HEK293 (cell line): Measurements from ENCODE around the gene DMD.

Experiments
- CTCF ChIA-PET: fragments of 350-600 bp; formaldehyde crosslinking; extraction: SDS; loops from one replicate; lab custom pipeline; 2021; ENCODE audit warnings: antibody characterized with exemption; lab: Yijun Ruan, JAX
- POLR2A ChIA-PET: fragments of 300-600 bp; formaldehyde crosslinking; extraction: SDS; loops from one replicate; lab custom pipeline; 2020; ENCODE audit warnings: antibody characterized with exemption, inconsistent platforms; lab: Yijun Ruan, JAX
- H3K27ac ChIP-seq: fragments of 200-500 bp; sonication (Bioruptor generic); 2 replicates; pipeline ENCODE4 v1.5.1; 2014; ENCODE audit warnings: low read depth, low read length, control low read depth, inconsistent platforms; ENCODE audit errors: extremely low read depth
- H3K36me3 ChIP-seq, 2 experiments: fragments of 200-500 bp in 1 of 2; sonication (Bioruptor generic) in 1 of 2; 1 replicate in 1 of 2; 2 replicates in 1 of 2; pipeline ENCODE4 v1.5.1; 2014 to 2017; ENCODE audit warnings: inconsistent platforms in 2 of 2, low read length in 2 of 2; ENCODE audit not compliant: control insufficient read depth in 2 of 2, insufficient read depth in 1 of 2
- H3K4me1 ChIP-seq: fragments of 200-500 bp; sonication (Bioruptor generic); 2 replicates; pipeline ENCODE4 v1.5.1; 2014; ENCODE audit warnings: mild to moderate bottlenecking, low read length, inconsistent platforms; ENCODE audit not compliant: control insufficient read depth, insufficient read depth
- H3K4me3 ChIP-seq: 2 replicates; pipeline ENCODE4 v1.5.1; 2011; ENCODE audit warnings: low read depth, mild to moderate bottlenecking, control low read depth, low read length, moderate library complexity
- H3K9me3 ChIP-seq: fragments of 200-500 bp; sonication (Bioruptor generic); 2 replicates; pipeline ENCODE4 v1.5.1; 2014; ENCODE audit warnings: low read depth, low read length, inconsistent platforms; ENCODE audit not compliant: control insufficient read depth, insufficient read depth
- BCL11A ChIP-seq: fragments of 450-650 bp; formaldehyde crosslinking; IDR thresholded peaks from 2 replicates; pipeline ENCODE4 v1.5.1; 2016; ENCODE audit warnings: low read depth, missing biosample characterization, missing genetic modification characterization
- GLI2 ChIP-seq: fragments of 450-650 bp; formaldehyde crosslinking; IDR thresholded peaks from 2 replicates; pipeline ENCODE4; 2017; ENCODE audit warnings: missing biosample characterization, missing genetic modification characterization, low read depth, borderline replicate concordance
- IKZF3 ChIP-seq: fragments of 450-650 bp; IDR thresholded peaks from 2 replicates; pipeline ENCODE4 v1.5.0; 2018; ENCODE audit warnings: missing biosample characterization, mild to moderate bottlenecking, missing genetic modification characterization, moderate library complexity
- MEIS1 ChIP-seq: sonication (generic); formaldehyde crosslinking; IDR thresholded peaks from 2 replicates; pipeline ENCODE4 v1.8.1; 2022; ENCODE audit warnings: missing genetic modification reagents, mild to moderate bottlenecking, borderline replicate concordance
- REPIN1 ChIP-seq: fragments of 450-650 bp; formaldehyde crosslinking; IDR thresholded peaks from 2 replicates; pipeline ENCODE4 v1.5.1; 2017; ENCODE audit warnings: missing biosample characterization, missing genetic modification characterization, low read depth
- ZBTB7A ChIP-seq: fragments of 450-650 bp; formaldehyde crosslinking; IDR thresholded peaks from 2 replicates; pipeline ENCODE4 v1.5.1; 2016; ENCODE audit warnings: low read depth, missing biosample characterization, missing genetic modification characterization
- ZNF292 ChIP-seq: fragments of 450-650 bp; formaldehyde crosslinking; IDR thresholded peaks from 2 replicates; pipeline ENCODE4 v1.5.1; 2016; ENCODE audit warnings: low read depth, missing biosample characterization, missing genetic modification characterization, borderline replicate concordance
- ZNF311 ChIP-seq: fragments of 450-650 bp; formaldehyde crosslinking; IDR thresholded peaks from 2 replicates; pipeline ENCODE4 v1.5.1; 2017; ENCODE audit warnings: missing biosample characterization, missing genetic modification characterization, borderline replicate concordance
- ZNF341 ChIP-seq: fragments of 450-650 bp; formaldehyde crosslinking; IDR thresholded peaks from 2 replicates; pipeline ENCODE4; 2016; ENCODE audit warnings: low read depth, missing biosample characterization, missing genetic modification characterization
- ZNF416 ChIP-seq: fragments of 450-650 bp; formaldehyde crosslinking; IDR thresholded peaks from 2 replicates; pipeline ENCODE4 v1.5.1; 2016; ENCODE audit warnings: missing biosample characterization, missing genetic modification characterization
- ZNF426 ChIP-seq: fragments of 450-650 bp; formaldehyde crosslinking; IDR thresholded peaks from 2 replicates; pipeline ENCODE4 v1.5.1; 2017; ENCODE audit warnings: missing biosample characterization, missing genetic modification characterization, mild to moderate bottlenecking, inconsistent platforms, moderate library complexity
- ZNF473 ChIP-seq: fragments of 450-650 bp; formaldehyde crosslinking; IDR thresholded peaks from 2 replicates; pipeline ENCODE4 v1.5.1; 2017; ENCODE audit warnings: missing biosample characterization, missing genetic modification characterization
- ZNF548 ChIP-seq: fragments of 450-650 bp; formaldehyde crosslinking; IDR thresholded peaks from 2 replicates; pipeline ENCODE4 v1.5.1; 2016; ENCODE audit warnings: missing biosample characterization, missing genetic modification characterization
- ZNF549 ChIP-seq: fragments of 450-650 bp; IDR thresholded peaks from 2 replicates; pipeline ENCODE4 v1.5.1; 2018; ENCODE audit warnings: missing biosample characterization, missing genetic modification characterization, mild to moderate bottlenecking, inconsistent platforms, moderate library complexity
- ZNF610 ChIP-seq: fragments of 450-650 bp; formaldehyde crosslinking; IDR thresholded peaks from 2 replicates; pipeline ENCODE4 v1.5.1; 2016; ENCODE audit warnings: missing biosample characterization, missing genetic modification characterization, borderline replicate concordance
- ZNF664 ChIP-seq: fragments of 450-650 bp; formaldehyde crosslinking; IDR thresholded peaks from 2 replicates; pipeline ENCODE4 v1.5.1; 2016; ENCODE audit warnings: missing biosample characterization, missing genetic modification characterization
- ZNF747 ChIP-seq: fragments of 450-650 bp; formaldehyde crosslinking; IDR thresholded peaks from 2 replicates; pipeline ENCODE4 v1.5.1; 2016; ENCODE audit warnings: missing biosample characterization, missing genetic modification characterization
- ZNF843 ChIP-seq: fragments of 450-650 bp; formaldehyde crosslinking; IDR thresholded peaks from 2 replicates; pipeline ENCODE4 v1.5.1; 2016; ENCODE audit warnings: missing biosample characterization, missing genetic modification characterization
- TF ChIP-seq, protein P1 (sequence below): fragments of 450-650 bp; formaldehyde crosslinking; IDR thresholded peaks from 2 replicates; pipeline ENCODE4 v1.5.1; 2017; ENCODE audit warnings: missing biosample characterization, missing genetic modification characterization
- TF ChIP-seq, protein P2 (sequence below): fragments of 450-650 bp; formaldehyde crosslinking; IDR thresholded peaks from 2 replicates; pipeline ENCODE4 v1.5.1; 2016; ENCODE audit warnings: missing biosample characterization, missing genetic modification characterization, borderline replicate concordance
- TF ChIP-seq, protein P3 (sequence below): fragments of 450-650 bp; formaldehyde crosslinking; IDR thresholded peaks from 2 replicates; pipeline ENCODE4 v1.5.1; 2016; ENCODE audit warnings: missing biosample characterization, missing genetic modification characterization
- TF ChIP-seq, protein P4 (sequence below): fragments of 450-650 bp; formaldehyde crosslinking; IDR thresholded peaks from 2 replicates; pipeline ENCODE4 v1.5.1; 2017; ENCODE audit warnings: missing biosample characterization, missing genetic modification characterization

DMD gene

DNA sequence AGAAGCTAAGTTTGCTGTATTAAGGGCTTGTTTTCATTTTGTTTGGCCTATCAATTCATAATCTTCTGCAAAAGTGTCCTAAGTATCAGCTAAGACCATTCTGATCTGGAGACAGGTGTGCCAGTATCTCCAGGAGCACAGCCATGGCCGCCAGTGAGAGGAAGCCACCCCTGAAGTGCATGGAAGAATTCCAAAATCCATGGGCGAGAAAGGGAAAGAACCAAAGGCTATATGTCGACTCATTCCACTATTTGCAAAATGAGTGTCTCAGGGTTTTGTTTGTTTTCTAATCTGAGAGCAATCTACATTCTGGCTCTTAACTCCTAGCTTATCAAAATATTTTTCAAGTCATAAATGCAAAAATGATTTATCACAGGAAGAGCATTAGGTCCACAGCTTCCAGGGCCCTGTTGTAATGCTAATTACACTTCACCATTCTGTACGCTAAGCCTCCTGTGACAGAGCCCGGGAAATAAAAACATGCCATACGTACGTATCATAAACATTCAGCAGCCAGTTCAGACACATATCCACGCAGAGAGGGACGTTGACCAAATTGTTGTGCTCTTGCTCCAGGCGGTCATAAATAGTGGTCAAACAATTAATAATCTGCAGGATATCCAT, 2002.2 kb downstream of the DMD start (continued):
- TF ChIP-seq ZNF843 (tag by site-specific recombination) = peak; percentile 77
- TF ChIP-seq IKZF3 = peak; percentile 14; the same call in 1 of the 2 replicates
- TF ChIP-seq GLI2 (tag by site-specific recombination) = peak; percentile 58; the same call in 1 of the 2 replicates

DNA sequence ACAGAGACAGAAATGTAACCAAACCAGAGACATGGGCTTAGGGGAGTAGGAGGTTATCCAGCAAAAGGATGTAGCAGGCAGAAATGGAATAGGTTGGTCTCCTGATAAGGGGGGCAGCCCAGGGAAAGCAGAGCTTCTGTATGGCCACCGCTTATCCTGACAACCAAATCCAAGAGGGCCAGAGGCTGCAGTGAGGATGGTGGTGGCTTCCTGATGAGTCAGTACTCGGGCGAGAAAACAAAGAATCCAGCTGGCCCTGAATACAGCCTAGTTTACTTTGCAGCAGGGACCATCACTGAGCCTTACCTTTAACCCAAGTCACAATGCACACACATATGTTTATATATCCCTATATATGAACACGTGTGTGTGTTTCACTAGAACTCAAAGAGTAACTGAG, 2009.8 kb downstream of the DMD start:
- no peak overlapping the region for H3K4me3 ChIP-seq
- no peaks in the 10 kb centered on the region for H3K9me3 ChIP-seq
- H3K27ac ChIP-seq = no peak overlapping the region
- CTCF ChIA-PET = interaction anchor here (0.6 kb wide), 1 partner anchor 163 kb away, joined by 4 read pairs; no protein-coding TSS in a partner anchor
- no peaks in the 10 kb centered on the region for H3K4me1 ChIP-seq
- TF ChIP-seq ZNF416 (tag by site-specific recombination) (no peak), ZNF664 (tag by site-specific recombination) (no peak), ZNF549 (tag by site-specific recombination) (no peak), ZNF292 (no peak), ZNF548 (no peak), ZNF426 (tag by site-specific recombination) (no peak), MEIS1 (no peak), ZNF610 (tag by site-specific recombination) (no peak), ZNF473 (tag by site-specific recombination) (no peak), ZNF311 (no peak), REPIN1 (tag by site-specific recombination) (no peak), ZNF747 (no peak), ZNF341 (no peak), BCL11A (no peak), ZBTB7A (tag by site-specific recombination) (no peak)
- TF ChIP-seq, protein P1, sequence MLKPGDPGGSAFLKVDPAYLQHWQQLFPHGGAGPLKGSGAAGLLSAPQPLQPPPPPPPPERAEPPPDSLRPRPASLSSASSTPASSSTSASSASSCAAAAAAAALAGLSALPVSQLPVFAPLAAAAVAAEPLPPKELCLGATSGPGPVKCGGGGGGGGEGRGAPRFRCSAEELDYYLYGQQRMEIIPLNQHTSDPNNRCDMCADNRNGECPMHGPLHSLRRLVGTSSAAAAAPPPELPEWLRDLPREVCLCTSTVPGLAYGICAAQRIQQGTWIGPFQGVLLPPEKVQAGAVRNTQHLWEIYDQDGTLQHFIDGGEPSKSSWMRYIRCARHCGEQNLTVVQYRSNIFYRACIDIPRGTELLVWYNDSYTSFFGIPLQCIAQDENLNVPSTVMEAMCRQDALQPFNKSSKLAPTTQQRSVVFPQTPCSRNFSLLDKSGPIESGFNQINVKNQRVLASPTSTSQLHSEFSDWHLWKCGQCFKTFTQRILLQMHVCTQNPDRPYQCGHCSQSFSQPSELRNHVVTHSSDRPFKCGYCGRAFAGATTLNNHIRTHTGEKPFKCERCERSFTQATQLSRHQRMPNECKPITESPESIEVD = no peak
- TF ChIP-seq, protein P2, sequence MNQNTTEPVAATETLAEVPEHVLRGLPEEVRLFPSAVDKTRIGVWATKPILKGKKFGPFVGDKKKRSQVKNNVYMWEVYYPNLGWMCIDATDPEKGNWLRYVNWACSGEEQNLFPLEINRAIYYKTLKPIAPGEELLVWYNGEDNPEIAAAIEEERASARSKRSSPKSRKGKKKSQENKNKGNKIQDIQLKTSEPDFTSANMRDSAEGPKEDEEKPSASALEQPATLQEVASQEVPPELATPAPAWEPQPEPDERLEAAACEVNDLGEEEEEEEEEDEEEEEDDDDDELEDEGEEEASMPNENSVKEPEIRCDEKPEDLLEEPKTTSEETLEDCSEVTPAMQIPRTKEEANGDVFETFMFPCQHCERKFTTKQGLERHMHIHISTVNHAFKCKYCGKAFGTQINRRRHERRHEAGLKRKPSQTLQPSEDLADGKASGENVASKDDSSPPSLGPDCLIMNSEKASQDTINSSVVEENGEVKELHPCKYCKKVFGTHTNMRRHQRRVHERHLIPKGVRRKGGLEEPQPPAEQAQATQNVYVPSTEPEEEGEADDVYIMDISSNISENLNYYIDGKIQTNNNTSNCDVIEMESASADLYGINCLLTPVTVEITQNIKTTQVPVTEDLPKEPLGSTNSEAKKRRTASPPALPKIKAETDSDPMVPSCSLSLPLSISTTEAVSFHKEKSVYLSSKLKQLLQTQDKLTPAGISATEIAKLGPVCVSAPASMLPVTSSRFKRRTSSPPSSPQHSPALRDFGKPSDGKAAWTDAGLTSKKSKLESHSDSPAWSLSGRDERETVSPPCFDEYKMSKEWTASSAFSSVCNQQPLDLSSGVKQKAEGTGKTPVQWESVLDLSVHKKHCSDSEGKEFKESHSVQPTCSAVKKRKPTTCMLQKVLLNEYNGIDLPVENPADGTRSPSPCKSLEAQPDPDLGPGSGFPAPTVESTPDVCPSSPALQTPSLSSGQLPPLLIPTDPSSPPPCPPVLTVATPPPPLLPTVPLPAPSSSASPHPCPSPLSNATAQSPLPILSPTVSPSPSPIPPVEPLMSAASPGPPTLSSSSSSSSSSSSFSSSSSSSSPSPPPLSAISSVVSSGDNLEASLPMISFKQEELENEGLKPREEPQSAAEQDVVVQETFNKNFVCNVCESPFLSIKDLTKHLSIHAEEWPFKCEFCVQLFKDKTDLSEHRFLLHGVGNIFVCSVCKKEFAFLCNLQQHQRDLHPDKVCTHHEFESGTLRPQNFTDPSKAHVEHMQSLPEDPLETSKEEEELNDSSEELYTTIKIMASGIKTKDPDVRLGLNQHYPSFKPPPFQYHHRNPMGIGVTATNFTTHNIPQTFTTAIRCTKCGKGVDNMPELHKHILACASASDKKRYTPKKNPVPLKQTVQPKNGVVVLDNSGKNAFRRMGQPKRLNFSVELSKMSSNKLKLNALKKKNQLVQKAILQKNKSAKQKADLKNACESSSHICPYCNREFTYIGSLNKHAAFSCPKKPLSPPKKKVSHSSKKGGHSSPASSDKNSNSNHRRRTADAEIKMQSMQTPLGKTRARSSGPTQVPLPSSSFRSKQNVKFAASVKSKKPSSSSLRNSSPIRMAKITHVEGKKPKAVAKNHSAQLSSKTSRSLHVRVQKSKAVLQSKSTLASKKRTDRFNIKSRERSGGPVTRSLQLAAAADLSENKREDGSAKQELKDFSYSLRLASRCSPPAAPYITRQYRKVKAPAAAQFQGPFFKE = no peak
- TF ChIP-seq, protein P3, sequence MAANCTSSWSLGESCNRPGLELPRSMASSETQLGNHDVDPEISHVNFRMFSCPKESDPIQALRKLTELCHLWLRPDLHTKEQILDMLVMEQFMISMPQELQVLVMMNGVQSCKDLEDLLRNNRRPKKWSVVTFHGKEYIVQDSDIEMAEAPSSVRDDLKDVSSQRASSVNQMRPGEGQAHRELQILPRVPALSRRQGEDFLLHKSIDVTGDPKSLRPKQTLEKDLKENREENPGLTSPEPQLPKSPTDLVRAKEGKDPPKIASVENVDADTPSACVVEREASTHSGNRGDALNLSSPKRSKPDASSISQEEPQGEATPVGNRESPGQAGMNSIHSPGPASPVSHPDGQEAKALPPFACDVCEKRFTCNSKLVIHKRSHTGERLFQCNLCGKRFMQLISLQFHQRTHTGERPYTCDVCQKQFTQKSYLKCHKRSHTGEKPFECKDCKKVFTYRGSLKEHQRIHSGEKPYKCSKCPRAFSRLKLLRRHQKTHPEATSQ = no peak
- TF ChIP-seq, protein P4, sequence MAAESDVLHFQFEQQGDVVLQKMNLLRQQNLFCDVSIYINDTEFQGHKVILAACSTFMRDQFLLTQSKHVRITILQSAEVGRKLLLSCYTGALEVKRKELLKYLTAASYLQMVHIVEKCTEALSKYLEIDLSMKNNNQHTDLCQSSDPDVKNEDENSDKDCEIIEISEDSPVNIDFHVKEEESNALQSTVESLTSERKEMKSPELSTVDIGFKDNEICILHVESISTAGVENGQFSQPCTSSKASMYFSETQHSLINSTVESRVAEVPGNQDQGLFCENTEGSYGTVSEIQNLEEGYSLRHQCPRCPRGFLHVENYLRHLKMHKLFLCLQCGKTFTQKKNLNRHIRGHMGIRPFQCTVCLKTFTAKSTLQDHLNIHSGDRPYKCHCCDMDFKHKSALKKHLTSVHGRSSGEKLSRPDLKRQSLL (tag by site-specific recombination) = no peak
- TF ChIP-seq, all 188 proteins: peak for 0
- POLR2A ChIA-PET = no interaction called here
- H3K36me3 ChIP-seq = peaks cover 14 to 51% of the 10 kb centered on the region in 2 experiments
